NCI-H446 (cell line): ENCODE measurements around the gene ISG15.
A peak's percentile ranks its signal among the peaks of the same experiment; 100 is the strongest.

ENCODE experiments used
- DNase-seq, 2 experiments: peaks; one replicate each; lab custom pipeline; 2025; lab: John Stamatoyannopoulos, UW

ISG15 gene

DNA sequence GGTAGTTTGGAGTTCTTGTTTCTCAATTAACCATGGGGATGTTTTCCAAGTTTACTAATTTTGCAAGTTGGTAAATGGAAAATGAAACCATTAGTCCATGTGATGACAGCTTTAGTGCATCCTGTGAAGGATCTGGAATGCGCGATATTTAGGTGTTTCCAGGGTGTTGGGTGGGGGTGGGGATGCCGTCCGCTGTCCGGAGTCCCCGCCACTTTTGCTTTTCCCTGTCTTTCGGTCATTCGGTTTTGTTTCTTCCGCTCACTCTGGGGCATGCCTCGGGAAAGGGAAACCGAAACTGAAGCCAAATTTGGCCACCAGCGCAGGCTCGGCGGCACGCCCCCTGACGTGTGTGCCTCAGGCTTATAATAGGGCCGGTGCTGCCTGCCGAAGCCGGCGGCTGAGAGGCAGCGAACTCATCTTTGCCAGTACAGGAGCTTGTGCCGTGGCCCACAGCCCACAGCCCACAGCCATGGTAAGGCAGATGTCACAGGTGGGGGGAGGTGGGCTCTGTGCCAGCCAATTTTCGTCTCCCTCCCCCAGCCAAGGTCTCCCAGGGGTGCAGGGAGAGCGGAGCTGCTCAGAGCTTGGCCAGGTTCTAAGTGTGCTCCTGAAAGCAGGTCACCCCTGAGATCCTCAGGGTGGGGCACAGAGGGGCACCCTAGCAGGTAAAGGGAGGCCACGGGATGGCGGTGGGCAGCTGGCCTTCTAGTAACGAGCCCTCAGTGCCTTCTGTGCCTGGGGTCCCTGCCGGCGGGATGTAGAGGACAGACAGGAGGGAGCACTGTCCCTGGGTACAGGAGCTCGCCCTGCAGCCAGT, at the start of gene ISG15:
ISG15 (plus strand) TSS at position 393 of the 817 bp plus-strand sequence; CDS start at position 470, 77 bp downstream.
- DNase-seq, result peak in 1 of 2 experiments; percentile 57

DNA sequence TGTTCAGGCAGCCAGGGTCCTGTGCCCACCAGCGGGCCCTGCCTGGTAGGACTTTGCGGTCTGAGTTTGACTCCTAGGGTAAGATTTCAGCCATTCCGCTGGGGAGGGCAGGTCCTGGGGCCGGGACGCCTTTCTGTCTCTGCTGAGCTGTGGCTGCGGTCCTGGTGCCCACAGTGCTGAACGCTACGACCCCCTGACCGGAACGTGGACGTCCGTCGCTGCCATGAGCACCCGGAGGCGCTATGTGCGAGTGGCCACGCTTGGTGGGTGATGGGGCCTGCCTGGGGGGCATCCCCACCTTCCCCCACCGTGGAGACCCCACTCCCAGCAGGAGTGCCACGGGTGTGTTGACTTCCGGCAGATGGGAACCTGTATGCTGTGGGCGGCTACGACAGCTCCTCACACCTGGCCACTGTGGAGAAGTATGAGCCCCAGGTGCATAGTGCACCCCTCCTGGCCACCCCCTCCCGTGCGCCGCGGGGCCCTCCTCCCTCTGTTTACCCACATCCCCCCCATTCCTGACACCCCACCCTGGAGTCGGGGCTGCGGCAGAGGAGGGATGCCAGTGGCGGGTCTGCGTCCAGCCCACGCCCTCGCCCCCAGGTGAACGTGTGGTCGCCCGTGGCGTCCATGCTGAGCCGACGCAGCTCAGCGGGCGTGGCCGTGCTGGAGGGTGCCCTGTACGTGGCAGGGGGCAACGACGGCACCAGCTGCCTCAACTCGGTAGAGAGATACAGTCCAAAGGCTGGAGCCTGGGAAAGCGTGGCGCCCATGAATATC, 49.4 kb upstream of the ISG15 start:
- no peak for DNase-seq

DNA sequence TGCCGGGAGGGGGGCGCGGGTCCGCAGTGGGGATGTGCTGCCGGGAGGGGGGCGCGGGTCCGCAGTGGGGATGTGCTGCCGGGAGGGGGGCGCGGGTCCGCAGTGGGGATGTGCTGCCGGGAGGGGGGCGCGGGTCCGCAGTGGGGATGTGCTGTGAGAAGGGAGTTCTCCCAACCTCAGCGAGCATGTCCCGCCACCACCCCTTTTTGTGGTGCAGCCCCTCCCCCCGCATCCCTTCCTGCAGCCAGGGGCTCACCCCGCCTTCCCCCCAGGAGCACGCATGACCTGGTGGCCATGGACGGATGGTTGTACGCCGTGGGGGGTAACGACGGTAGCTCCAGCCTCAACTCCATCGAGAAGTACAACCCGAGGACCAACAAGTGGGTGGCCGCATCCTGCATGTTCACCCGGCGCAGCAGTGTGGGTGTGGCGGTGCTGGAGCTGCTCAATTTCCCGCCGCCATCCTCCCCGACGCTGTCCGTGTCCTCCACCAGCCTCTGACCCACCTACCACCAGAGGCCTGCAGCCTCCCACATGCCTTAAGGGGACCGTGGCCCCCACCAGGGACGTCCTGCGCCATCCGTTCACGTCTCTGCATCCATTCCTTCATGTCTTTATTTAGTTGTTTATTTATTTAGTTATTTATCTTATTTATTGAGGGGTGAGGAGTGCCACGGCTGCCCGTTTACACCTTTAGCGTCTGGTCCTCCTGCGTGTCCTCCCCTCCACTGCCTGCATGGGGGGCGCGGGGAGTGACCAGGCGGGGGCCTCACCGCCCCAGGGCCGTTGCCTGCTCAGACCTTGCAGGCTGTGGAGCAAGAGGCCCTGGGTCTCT, 48.4 kb upstream of the ISG15 start:
- no peak for DNase-seq

DNA sequence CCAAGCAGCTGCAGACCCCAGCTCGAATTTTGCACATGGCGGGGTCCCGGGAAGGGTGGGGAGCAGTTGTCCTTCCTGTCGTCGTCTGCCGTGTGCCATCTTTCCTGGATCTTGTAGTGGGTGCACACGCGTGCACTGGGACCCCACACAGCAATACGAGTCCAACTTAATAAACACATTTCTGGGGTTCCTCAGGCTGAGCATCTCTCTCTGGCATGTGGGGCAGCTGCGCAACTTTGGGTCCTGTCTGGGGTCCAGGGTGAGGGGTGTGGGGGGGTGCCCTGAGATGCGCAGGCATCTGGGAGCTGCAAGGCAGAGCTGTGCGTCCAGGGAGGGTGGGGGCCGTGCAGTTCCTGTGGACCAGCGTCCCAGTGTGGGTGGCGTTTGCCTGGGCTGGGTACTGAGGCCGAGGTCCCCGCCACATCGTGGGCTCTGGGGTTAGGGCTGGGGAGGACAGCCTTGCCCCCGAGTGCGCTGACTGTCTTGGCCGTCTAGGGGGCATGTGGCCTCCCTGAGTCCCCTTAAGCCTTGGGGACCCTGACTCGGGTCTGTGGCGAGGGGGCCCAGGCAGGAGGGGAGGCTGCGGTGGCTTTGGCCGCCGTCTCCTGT, 47.7 kb upstream of the ISG15 start:
- DNase-seq, result no peak

DNA sequence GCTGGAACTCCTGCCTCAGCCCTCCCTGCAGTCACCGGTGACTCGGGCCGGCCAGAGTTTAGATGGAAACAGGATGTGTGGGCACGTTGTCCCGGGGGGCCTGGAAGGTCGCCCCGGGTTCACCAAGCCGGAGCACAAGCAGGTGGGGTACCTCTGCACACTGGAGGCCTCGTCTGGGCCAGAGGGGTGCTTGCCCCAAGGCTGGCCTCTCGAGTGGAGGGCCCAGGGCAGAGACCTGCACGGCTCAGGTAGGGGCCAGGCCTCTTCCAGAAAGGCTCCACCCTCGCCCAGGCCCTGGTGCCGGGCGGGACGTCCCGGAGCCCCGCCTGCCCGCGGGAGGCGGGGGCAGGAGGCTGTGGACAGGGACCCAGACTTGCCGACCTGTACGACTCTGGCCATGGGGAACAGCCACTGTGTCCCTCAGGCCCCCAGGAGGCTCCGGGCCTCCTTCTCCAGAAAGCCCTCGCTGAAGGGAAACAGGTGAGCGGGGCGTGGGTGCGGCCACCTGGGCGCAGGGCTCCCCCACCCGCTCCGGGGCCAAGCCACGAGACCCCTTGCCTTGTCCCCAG, 47.1 kb upstream of the ISG15 start, which contains the start of gene PLEKHN1:
PLEKHN1 (plus strand) TSS at position 348 of the 569 bp plus-strand sequence; CDS start at position 398, 50 bp downstream.
- no peak for DNase-seq

DNA sequence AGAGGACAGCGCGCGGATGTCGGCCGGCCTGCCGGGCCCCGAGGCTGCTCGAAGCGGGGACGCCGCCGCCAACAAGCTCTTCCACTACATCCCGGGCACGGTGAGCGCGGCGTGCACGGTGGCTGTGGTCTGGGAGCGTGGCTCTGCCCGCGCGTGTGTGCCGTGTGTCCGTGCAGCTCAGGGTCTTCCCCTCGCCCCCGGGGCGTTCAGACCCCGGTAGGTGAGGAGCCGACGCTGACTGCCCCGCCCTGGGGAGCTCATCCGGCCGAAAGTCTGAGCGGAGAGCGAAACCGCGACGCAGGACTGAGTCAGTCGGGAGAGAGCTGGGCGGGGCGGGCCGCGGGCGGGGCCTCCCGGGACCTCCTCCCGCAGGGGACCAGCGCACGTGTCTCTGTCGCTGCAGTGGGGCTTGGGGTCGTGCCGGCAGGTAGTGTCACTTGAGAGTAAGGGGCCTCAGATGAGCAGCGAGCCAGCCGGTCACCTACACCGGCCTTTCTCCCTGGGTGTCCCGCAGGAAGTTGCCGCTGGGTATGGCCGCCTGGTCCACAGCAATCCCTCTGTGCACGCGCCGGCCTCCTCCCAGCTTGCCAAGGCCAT, 46.5 kb upstream of the ISG15 start:
- no peak for DNase-seq

DNA sequence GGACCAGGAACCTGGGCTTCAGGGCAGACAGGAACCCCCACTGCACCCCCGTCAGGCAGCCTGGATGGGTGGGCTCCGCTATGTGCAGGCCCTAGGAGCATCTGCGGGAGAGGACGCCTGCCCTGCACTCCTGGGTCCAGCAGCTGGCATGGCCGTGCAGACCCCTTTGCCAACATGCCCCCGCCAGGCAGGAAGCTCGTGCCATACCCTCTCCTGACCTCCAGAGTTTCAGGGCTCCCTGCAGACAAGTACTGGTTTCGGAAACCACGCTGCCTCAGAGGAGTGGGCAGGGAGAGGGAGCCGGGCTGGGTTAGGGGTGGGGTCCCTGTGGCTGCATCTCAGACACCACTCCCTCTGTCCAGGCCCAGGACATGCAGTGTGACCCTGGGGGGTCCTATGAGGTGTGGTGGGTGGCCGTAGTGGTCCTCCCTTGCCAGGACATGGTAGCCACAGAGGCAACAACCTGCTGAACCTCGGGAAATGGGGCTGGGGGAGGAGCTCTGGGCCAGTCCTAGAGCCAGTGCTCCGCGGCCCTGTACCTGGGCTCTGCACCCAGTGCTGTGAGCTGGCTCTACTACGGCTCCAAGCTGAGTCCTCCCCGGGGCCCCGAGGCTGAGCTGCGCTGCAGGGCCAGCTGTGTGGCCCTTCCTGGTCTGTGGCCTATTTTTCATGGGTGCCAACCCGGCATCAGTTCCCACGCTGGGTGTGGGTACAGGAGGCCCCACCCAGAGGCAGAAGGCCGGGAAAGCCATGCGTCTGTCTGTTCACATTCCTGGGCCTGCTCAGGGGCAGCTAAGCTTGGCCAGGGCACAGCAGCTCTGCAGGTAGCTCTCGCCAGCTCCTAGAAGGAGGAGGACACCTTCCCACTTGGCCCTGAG, 45.6 kb upstream of the ISG15 start:
- DNase-seq, result no peak

DNA sequence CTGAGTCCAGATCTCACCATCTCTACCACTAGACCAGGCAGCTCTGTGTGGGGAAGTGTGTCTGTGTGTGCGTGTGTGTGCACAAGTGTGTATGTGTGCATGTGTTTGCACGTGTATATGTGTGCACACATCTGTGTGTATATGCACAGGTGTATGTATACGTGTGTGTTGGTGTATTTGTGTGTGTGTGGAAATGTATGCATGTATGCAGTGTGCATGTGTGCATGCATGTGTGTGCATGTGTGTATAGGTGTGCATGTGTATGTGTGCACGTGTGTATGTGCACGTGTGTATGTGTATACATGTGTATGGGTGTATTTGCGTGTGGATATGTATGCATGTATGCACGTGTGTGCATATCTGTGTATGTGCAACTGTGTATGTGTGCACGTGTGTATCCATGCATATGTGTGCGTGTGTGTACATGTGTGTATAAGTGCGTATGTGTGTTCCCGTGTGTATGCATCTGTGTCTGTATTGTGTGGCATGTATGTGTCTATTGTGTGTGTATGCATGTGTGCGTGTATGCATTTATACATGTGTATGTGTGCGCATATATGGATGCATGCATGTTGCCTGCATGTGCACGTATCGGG, 43.9 kb upstream of the ISG15 start:
- DNase-seq, result no peak

DNA sequence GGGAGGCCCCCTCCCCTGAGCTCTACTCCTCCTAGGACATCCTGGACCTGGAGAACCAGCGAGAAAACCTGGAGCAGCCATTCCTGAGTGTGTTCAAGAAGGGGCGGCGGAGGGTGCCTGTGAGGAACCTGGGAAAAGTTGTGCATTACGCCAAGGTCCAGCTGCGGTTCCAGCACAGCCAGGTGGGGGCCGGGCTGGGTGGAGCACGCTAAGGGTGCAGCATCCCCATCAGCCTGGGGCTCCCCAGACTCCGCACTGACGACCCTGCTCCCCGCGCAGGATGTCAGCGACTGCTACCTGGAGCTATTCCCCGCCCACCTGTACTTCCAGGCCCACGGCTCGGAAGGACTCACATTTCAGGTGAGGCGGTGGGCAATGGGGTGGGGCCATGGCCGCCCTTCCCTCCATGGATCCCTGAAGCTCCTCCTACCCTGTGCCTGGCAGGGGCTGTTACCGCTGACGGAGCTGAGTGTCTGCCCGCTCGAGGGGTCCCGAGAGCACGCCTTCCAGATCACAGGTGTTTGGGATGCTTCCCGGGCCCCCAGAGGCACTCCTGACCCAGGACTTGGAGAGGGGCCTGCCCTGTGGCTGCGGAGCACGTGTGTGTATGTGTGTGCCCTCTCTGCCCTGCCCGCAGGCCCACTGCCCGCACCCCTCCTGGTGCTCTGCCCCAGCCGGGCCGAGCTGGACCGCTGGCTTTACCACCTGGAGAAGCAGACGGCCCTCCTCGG, 42.9 kb upstream of the ISG15 start:
- DNase-seq, result no peak

DNA sequence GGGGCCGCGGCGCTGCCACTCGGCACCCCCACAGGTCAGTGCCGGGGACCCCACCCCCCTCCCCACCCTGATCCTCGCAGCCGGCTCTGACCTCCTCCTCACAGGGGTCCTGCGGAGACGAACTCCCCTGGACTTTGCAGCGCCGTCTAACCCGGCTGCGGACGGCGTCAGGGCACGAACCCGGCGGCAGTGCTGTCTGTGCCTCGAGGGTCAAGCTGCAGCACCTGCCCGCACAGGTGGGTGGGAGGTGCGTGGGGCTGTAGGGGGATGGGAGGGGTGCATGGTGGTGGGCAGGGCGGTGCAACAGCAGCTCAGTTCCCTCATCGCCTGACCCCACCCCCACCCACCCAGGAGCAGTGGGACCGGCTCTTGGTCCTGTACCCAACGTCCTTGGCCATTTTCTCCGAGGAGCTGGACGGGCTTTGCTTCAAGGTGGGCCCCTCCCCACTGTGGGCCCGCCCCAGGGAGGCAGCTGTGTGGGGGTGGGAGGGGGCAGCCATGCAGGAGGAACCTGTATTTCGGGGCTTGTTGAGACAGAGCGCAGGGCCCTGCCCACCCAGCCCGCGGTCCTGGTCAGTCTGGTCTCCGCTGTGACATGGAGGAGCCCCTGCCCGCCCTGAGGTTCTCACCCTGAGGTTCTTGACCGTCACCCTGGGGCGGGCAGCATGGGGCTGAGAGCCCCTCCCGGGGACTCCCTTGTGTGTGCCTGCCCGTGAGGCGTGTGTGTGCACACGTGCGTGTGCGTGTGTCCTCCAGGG, 42.1 kb upstream of the ISG15 start:
- DNase-seq, result no peak

DNA sequence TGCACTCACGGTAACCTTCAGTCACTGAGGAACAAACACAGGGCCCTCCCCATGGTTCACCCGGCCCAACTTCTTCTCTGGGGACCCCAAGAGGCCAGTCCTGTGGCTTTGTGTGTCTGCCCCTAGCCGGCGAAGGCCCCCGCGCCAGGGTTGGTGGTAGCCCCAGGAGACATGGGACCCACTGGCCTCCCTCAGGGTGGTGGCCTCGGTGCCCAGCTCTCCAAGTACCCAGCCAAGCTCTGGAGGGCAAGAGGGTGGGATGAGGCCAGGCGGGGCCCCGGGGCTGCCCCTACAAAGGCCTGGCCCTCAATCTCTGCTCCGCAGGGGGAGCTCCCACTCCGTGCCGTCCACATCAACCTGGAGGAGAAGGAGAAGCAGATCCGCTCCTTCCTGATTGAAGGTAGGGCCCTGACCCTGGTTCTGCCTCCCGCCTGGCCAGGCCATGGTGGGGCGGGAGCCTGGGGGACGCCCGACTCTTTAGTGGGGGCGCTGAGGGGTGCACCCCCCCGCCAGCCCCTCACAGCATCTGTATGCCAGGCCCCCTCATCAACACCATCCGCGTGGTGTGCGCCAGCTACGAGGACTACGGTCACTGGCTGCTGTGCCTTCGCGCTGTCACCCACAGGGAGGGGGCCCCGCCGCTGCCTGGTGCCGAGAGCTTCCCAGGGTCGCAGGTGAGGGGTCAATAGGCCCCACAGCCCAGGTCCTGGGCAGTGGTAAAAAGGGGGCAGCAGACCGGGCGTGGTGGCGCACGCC, 41.4 kb upstream of the ISG15 start:
- DNase-seq, result no peak

DNA sequence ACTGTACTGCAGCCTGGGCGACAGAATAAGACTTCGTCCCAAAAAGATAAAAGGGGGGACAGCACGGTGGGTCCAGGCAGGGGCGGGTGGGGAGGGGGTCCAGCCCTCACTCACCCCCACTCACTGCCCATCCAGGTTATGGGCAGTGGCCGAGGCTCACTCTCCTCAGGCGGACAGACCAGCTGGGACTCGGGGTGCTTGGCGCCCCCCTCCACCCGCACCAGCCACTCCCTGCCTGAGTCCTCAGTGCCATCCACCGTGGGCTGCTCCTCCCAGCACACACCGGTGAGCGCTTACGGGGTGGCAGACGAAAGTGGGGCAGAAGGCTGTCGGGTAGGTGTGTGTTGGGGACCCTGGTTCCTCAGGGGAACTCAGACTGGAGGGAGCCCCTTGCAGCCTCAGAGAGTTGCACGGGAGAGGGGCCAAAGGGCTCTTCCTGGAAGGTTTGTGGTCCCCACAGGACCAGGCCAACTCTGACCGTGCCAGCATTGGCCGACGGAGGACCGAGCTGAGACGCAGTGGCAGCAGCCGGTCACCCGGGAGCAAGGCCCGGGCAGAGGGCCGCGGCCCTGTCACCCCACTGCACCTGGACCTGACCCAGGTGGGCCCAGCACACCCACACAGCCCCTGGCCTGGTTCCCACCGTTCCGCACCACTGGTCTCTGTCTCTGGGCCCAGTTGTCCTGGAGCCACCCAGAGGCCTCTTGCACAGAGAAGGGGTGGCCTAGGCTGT, 40.4 kb upstream of the ISG15 start:
- no peak for DNase-seq

DNA sequence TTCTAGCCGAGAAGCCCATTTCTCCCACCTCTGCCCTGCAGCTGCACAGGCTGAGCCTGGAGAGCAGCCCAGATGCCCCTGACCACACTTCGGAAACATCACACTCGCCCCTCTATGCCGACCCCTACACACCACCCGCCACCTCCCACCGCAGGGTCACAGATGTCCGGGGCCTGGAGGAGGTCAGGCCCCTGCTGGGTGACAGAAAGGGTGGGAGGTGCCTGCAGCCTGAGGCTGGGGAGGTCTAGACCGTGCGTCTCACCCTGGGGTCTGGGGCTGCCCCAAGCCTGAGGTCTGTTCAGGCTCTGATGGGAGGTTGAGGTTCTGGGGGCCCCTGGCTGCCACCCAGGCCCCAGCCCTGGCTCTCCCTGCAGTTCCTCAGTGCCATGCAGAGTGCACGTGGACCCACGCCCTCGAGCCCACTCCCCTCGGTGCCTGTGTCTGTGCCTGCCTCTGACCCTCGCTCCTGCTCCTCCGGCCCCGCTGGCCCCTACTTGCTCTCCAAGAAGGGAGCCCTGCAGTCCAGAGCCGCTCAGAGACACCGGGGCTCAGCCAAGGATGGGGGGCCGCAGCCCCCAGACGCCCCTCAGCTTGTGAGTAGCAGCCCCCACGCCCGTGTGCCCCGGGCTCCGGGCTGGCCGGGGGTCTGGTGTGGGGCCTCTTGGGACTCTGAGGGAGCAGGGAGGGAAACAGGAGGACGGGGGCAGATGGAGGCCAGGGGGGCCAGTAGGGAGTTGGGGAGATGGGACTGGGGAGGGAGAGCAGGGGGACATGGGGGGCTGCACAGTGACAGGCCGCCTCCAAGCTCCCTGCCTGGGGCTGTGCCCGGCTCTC, 39.6 kb upstream of the ISG15 start:
- no peak for DNase-seq

DNA sequence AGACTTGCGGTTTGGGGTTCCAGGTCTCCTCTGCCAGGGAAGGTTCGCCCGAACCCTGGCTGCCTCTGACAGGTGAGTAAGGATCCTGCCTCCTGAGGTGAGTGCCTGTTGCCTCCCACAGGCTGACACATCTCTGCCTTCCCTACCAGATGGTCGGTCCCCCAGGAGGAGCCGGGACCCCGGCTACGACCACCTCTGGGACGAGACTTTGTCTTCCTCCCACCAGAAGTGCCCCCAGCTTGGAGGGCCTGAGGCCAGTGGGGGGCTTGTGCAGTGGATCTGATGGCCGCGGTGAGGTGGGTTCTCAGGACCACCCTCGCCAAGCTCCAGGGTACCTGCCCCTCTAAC, 39.0 kb upstream of the ISG15 start:
- DNase-seq, result no peak

DNA sequence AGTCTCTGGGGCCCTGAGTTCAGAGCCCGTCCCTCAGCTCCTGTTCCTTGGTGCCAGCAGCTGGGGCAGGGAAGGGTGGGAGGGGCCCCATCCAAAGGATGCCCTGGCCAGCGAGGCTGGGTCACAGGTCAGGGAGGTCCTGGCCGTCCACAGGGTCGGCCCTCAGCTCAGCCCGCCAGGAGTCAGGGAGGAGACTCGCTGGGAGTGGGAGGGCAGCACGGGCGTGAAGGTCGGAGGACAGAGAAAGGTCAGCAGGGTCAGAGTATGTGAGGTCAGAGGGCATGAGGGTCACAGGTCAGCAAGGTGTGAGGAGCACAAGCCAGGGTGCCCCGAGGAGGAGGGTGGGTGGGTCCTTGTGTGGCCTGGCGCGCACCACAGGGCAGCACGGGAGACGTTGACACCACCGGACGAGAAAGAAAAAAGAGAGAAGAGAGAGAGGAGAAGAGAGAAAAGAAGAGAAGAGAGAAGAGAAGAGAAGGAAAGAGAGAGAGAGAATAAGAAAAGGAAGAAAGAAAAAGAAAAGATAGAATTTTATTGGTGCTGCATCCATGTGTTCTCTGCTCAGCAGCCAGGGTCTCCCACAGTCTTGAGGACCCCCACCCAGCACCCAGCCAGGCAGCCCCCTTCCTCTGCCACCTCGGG, 38.5 kb upstream of the ISG15 start:
- no peak for DNase-seq
